Inflammatory macrophage treated with lipopolysaccharide for 1 hour (primary cell): Measurements from ENCODE around the gene PLAAT5.
"Not testable (repeated sequence)": the region's sequence is repeated elsewhere in the genome, so short reads cannot be mapped to it uniquely, and the experiment has no call there.

Experiments
- DNase-seq, 2 donors: peaks; one replicate each; pipeline ENCODE4 v3.0.0-alpha.2; 2020 to 2022

The PLAAT5 gene

DNA sequence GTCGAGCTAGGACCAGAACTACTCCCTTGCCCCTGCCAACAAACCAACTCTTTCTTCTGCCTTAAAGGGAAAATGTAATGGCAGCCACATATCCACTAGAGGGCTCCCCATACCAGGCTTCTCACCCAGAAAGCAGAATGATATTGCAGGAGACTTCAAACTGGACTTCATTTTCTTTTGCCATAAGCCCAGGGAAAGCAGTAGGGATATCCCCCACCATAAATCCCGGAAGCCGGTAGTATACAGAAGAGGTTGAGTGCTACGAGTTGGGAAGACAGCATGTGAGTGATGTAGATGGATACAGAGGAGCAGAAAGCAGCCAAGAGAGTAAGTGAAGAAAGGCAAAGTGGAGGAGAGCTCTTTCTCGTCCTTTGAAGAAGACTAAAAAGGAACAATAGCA lies 12.1 kb downstream of the PLAAT5 start:
- DNase-seq = peak; percentile 60 to 78

DNA sequence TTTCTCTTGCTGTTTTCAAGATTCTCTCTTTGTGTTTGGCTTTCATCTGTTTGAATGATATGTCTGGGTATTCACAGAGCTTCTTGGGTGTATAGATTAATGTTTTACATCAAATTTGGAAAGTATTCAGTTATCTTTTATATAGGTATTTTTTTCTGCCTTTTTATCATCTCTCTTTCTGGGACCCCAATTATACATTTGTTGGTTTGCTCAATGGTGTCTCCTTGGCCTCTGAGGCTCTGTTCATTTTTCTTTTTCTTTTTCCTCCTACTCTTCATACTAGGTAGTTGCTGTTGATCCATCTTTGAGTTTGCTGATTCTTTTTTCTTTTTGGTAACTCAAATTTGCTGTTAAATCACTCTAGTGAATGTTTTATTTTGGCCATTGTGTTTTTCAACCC lies 14.3 kb downstream of the PLAAT5 start:
- no peak for DNase-seq

DNA sequence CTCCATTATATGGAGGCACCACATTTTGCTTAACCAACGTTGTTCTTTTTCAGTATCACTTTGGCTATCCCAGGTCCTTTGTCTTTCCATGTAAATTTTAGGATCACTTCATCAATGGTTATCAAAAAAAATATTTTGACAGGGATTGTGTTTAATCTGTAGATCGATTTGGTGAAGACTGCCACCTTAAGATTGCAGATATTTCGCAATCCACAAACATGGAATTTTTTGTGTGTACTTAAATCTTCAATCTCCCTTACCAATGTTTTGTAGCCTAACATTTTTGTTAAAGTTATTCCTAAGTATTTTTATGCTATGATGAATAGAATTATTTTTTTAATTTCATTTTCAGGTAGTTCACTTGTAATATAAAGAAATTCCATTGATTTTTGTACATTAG lies 18.6 kb downstream of the PLAAT5 start:
- no peak for DNase-seq

DNA sequence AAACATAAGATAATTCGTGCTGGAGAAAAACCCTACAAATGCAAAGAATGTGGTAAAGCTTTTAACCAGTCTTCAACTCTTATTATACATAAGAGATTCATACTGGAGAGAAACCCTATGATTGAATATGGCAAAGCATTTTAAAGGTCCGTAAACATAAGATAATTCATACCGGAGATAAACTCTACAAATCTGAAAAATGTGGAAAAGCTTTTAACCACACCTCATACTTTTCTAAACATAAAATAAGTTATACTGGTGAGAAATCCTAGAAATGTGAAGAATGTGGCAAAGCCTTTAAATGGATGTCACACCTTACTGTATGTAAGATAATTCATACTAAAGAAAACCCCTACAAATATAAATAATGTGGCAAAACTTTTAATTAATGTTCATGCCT lies 20.7 kb downstream of the PLAAT5 start:
- no peak for DNase-seq

DNA sequence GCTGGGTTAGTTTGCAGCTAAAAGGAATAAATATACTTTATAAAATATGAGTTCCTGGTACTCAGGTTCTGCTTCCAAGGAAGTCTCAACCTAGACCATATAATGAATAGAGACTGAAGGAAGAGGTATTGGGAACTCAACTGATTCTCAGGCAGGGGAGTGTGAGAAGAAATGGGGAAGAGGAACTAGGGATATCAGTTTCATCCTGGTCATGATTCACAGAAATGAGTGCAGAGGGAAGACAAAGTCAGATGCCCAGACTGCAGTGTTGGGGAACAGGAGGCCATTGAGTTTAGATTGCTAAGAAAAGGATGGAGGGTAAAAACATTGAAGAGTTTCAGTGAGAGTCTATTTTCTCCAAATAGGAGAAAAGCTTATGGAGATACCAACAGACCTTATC lies 28.8 kb downstream of the PLAAT5 start:
- DNase-seq = peak; percentile 24 to 57

DNA sequence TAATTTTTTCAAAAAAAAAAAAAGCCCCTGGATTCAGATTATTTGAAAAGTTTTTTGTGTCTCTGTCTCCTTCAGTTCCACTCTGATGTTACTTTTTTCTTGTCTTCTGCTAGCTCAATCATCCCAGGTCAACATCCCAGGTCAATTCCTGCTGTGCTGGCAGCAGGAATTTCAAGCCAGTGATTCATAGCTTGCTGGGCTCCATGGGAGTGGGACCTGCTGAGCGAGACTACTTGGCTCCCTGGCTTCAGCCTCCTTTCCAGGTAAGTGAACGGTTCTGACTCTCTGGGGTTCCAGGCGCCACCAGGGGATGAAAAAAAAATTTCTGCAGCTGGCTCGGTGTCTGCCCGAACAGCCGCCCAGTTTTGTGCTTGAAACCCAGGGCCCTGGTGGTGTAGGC lies 31.4 kb downstream of the PLAAT5 start:
- no peak for DNase-seq

DNA sequence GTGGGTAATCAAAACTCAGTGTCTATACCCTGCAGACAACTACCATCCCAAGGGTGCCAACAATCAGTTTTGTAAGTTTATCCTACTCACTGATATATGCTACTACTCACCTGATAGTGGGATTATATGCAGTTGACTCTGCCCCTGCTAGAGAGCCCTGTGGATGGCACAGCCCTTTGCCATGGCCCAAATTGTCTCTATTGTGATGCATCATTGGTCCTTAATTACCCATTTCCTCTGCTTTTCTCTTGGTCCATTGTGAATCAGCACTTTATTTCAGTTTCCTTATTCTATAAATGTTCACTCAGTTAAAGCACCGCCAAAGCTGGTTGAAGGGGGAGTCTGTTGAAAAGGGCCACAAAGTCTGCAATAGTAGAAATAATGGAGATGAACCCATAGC lies 42.3 kb downstream of the PLAAT5 start:
- DNase-seq = no peak

DNA sequence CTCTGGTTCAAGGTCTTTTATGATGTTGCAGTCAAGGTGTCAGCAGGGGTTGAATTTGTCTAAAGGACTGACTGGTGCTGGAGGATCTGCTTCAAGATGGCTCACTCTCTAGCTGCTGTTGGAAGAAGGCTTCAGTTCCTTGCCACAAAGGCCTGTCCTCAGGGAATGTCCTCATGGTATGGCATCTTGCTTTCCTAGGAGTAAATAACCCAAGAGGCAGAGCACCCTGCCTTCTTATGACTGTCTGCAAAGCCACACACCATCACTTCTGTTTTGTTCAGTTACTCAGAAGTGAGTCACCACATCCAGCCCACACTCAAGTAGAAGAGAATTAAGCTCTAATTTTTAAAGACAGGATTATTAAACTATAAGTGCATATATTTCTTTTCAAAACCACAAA lies 45.2 kb downstream of the PLAAT5 start:
- peak; percentile 32 to 46 for DNase-seq

DNA sequence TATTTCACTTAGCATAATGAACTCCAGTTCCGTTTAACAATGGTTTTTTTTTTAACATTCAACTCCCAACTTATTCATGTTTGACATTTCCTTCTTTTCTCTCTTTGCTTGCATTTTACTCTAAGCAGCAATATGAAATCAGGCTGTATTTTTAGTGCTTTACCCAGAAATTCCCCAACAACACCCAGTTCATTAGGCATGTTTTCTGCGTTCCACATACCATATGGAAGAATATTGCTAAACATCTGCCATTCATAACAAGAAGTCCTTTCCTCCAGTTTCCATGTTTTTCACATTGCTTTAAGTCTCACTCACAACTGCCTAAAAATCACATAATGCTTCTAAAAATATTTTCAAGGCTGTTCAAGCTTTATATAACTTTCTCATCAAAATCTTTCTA lies 45.8 kb downstream of the PLAAT5 start:
- DNase-seq = no peak

DNA sequence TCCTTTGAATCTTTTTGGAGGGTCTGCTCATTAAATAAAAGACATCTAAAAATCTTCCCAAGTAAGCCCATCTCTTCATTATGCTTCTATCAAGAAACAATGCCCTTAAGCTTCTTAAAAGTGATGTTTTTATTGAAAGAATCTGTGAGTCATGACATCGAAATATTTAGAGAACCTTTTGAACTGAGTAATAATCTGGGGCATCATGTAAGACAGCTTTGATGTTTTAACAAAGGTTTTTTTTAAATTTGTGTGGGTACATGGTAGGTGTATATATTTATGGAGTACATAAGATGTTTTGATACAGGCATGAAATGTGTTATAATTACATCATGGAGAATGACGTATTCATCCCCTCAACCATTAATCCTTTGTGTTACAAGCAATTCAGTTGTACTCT lies 46.8 kb downstream of the PLAAT5 start:
- no peak for DNase-seq

DNA sequence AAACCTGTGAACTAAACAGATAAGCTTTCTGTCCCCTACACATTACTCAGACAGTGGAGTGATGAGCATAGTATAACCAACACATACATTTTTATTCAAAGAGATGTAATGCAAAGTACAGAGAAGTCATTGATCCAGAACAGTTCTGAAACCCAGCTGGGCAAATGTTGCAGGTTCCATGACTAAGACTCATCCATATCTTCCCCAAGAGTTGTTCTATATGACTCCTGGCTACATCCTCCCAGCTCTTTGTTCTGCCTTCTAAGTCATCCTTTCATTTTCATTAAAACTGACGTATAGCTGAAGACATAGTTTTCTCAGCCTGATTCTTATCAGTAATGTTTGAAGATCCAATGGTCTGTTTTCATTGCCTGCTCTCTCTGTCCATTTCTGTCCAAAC lies 47.3 kb downstream of the PLAAT5 start:
- no peak for DNase-seq

DNA sequence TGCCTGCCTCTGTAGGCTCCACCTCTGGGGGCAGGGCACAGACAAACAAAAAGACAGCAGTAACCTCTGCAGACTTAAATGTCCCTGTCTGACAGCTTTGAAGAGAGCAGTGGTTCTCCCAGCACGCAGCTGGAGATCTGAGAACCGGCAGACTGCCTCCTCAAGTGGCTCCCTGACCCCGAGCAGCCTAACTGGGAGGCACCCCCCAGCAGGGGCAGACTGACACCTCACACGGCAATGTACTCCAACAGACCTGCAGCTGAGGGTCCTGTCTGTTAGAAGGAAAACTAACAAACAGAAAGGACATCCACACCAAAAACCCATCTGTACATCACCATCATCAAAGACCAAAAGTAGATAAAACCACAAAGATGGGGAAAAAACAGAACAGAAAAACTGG lies 55.1 kb downstream of the PLAAT5 start:
- not testable (repeated sequence) for DNase-seq

DNA sequence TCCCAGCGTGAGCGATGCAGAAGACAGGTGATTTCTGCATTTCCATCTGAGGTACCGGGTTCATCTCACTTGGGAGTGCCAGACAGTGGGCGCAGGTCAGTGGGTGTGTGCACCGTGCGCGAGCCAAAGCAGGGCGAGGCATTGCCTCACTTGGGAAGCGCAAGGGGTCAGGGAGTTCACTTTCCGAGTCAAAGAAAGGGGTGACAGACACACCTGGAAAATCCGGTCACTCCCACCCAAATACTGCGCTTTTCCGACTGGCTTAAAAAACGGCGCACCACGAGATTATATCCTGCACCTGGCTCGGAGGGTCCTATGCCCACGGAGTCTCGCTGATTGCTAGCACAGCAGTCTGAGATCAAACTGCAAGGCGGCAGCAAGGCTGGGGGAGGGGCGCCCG lies 55.6 kb downstream of the PLAAT5 start:
- not testable (repeated sequence) for DNase-seq

DNA sequence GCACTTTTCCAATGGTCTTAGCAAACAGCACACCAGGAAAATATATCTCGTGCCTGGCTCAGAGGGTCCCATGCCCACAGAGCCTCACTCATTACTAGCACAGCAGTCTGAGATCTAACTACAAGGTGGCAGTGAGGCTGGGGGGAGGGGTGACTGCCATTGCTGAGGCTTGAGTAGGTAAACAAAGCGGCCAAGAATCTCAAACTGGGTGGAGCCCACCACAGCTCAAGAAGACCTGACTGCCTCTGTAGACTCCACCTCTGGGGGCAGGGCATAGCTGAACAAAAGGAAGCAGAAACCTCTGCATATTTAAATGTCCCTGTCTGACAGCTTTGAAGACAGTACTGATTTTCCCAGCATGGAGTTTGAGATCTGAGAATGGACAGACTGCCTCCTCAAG lies 60.2 kb downstream of the PLAAT5 start:
- DNase-seq = not testable (repeated sequence)

DNA sequence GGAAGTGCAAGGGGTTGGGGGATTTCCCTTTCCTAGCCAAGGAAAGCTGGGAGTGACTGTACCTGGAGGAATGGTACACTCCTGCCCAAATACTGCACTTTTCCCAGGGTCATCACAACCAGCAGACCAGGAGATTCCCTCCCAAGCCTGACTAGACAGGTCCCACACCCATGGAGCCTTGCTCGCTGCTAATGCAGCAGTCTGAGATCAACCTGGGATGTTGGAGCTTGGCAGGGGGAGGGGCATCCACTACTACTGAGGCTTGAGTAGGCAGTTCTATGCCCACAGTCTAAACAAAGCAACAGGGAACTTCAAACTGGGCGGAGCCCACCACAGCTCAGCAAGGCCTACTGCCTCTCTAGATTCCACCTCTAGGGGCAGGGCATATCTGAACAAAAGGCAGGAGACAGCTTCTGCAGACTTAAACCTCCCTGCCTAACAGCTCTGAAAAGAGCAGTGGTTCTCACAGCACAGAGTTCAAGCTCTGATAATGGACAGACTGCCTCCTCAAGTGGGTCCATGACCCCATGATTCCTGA lies 62.9 kb downstream of the PLAAT5 start:
- DNase-seq = no peak

DNA sequence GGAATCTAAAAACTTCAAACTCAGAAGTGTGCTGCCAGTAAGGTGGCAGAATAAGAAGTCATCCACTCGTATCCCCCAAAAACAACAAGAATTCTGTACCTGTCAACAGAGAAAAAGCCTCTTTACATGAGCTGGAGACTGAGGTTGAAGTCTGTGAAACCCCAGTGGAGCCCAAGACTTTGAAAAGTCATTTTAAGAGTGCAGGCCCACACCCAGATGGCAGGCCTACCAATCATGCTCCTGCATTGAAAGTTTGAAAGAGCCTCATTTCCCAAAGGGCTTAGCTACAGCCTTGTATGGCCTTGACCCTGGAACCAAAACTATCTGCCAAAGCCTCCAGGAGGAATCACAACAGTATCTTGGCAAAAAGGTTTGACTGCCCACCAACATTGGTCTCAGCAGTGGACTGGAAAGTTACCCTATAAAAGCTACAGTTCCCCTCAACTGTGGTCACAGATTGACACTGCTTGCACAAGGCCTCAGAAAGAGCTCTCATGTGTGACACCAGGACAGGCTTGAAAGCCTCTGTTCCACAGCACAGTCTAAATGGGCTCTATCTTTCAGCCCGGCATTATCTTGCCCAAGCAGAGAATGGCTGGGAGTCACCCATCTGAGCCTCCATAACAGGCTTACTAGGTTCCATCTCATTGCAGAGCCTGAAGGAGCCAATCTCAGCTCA lies 73.7 kb downstream of the PLAAT5 start:
- DNase-seq = no peak
